Activated T-cell treated with anti-CD3 and anti-CD28 coated beads, Interleukin-2, amount 50 U/mL, for 1 hour (primary cell): ENCODE measurements around the gene CD247.

Source experiments
- DNase-seq: peaks from one replicate; pipeline ENCODE4 v3.0.0-alpha.2; 2020

The CD247 gene

DNA sequence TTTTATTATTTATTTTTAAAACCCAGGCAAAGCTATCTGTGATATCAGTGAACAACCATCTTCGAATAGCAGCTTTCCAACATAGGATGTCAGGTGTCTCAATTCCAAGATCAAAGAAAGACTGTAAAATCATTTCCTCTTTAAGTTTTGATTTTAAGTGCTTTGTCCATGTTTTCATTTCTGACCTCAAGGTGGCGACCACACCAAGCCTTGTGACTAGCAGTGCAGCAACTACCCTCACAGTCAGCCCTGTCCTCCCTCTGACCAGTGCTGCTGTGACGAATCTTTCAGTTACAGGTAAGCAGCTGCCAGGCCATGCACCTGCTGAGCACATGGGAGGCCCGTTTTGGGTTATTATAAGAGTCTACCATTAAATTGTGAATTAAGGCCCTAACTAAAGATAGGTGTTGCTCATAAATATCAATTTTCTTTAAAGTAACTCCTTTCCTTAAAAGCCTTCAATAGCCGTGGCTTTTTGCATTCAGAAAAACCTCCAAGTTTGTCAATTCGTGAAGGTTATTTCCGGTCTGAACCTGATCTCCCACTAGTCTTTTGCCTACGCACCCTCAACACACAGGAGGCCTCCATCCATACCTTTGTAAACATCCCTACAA, 117.0 kb downstream of the CD247 start:
- DNase-seq: peak; percentile 43

- no peak for DNase-seq
These were observed 117.9 kb downstream of the CD247 start for GRCh38 chr1:167400359-167400953.

- DNase-seq: no peak
These were observed 126.1 kb downstream of the CD247 start for GRCh38 chr1:167392200-167392696.

GRCh38 chr1:167388976-167389375, 129.4 kb downstream of the CD247 start:
- no peak for DNase-seq

DNA sequence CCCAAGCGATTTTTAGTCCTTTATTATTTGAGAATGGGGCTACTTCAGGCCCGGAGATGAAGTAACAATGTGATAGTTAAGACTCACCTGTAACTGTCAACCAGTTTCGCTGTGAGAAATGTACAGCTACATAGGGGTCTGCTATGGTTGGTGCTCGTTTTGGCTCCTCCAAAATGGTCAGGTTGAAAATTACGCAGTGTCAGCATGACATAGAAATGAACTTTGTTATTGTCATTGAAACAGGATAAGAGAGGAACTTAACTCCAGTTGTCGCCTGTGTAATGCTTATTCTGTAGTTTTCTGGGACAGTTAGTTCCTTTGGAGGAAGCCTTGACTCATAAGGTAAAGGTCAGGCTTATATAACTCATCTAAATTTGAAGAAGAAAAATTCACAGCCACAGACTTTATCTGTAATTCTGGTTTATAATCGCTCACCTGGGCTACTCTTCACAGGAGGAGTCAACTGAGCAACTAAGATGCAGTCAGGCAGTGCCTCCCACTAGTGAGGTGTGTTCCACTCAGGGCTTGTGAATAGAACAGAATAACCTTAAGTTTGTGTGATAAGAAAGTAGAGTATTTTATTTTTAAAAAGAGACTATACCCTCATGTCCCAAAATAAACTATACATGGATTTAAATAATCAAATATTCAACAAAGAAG, 130.9 kb downstream of the CD247 start:
- DNase-seq: no peak
